Measurements from ENCODE around the gene PAK1.

The PAK1 gene

GRCh38 chr11:77475206-77475605, 1.3 kb upstream of the PAK1 start:
- no peak for DNase-seq (ENCODE audit: low read depth in 2 of 2, low spot score in 1 of 2)

- no peak for DNase-seq (ENCODE audit: low read depth in 2 of 2, low spot score in 1 of 2)
Observed at GRCh38 chr11:77474684-77475060, 778 bp upstream of the PAK1 start.

GRCh38 chr11:77472991-77473800, 698 bp downstream of the PAK1 start:
- DNase-seq (ENCODE audit: low read depth in 2 of 2, low spot score in 1 of 2), result peak in 1 of 2 donors; percentile 11

- no peak for DNase-seq (ENCODE audit: low read depth in 2 of 2, low spot score in 1 of 2)
Observed at GRCh38 chr11:77471558-77472193, 2.2 kb downstream of the PAK1 start.

GRCh38 chr11:77470971-77471370, 2.9 kb downstream of the PAK1 start:
- DNase-seq (ENCODE audit: low read depth in 2 of 2, low spot score in 1 of 2), result no peak

- no peak for DNase-seq (ENCODE audit: low read depth in 2 of 2, low spot score in 1 of 2)
Observed at GRCh38 chr11:77470504-77470903, 3.4 kb downstream of the PAK1 start.

GRCh38 chr11:77468527-77468926, 5.4 kb downstream of the PAK1 start:
- DNase-seq (ENCODE audit: low read depth in 2 of 2, low spot score in 1 of 2), result no peak

- no peak for DNase-seq (ENCODE audit: low read depth in 2 of 2, low spot score in 1 of 2)
Observed at GRCh38 chr11:77467993-77468392, 5.9 kb downstream of the PAK1 start.

- no peak for DNase-seq (ENCODE audit: low read depth in 2 of 2, low spot score in 1 of 2)
Observed at GRCh38 chr11:77467233-77467632, 6.7 kb downstream of the PAK1 start.

GRCh38 chr11:77457340-77457739, 16.6 kb downstream of the PAK1 start:
- DNase-seq (ENCODE audit: low read depth in 2 of 2, low spot score in 1 of 2), result no peak

- DNase-seq (ENCODE audit: low read depth in 2 of 2, low spot score in 1 of 2), result no peak
Observed at GRCh38 chr11:77455740-77456139, 18.2 kb downstream of the PAK1 start.

GRCh38 chr11:77454867-77455655, 18.8 kb downstream of the PAK1 start:
- no peak for DNase-seq (ENCODE audit: low read depth in 2 of 2, low spot score in 1 of 2)

GRCh38 chr11:77450227-77450626, 23.7 kb downstream of the PAK1 start:
- no peak for DNase-seq (ENCODE audit: low read depth in 2 of 2, low spot score in 1 of 2)

- no peak for DNase-seq (ENCODE audit: low read depth in 2 of 2, low spot score in 1 of 2)
Observed at GRCh38 chr11:77449784-77450183, 24.1 kb downstream of the PAK1 start.

- DNase-seq (ENCODE audit: low read depth in 2 of 2, low spot score in 1 of 2), result no peak
Observed at GRCh38 chr11:77449060-77449521, 24.8 kb downstream of the PAK1 start.

GRCh38 chr11:77448269-77448668, 25.6 kb downstream of the PAK1 start:
- DNase-seq (ENCODE audit: low read depth in 2 of 2, low spot score in 1 of 2), result no peak

GRCh38 chr11:77446911-77447629, 26.8 kb downstream of the PAK1 start:
- DNase-seq (ENCODE audit: low read depth in 2 of 2, low spot score in 1 of 2), result no peak

GRCh38 chr11:77444261-77444660, 29.6 kb downstream of the PAK1 start:
- no peak for DNase-seq (ENCODE audit: low read depth in 2 of 2, low spot score in 1 of 2)

- DNase-seq (ENCODE audit: low read depth in 2 of 2, low spot score in 1 of 2), result no peak
Observed at GRCh38 chr11:77442394-77443053, 31.4 kb downstream of the PAK1 start.

- DNase-seq (ENCODE audit: low read depth in 2 of 2, low spot score in 1 of 2), result no peak
Observed at GRCh38 chr11:77441426-77441825, 32.5 kb downstream of the PAK1 start.

GRCh38 chr11:77440678-77441077, 33.2 kb downstream of the PAK1 start:
- no peak for DNase-seq (ENCODE audit: low read depth in 2 of 2, low spot score in 1 of 2)
